HG02588 (cell line): ENCODE results near the gene TSPAN10.

Experiments
- ATAC-seq: cut with Tn5 transposase; IDR thresholded peaks from one replicate; pipeline ENCODE4 v1.9.1; 2021; ENCODE audit warnings: mild to moderate bottlenecking, moderate library complexity; ENCODE audit not compliant: unreplicated experiment

Gene TSPAN10

GRCh38 chr17:81631482-81631881 is 5.5 kb upstream of the TSPAN10 start:
- ATAC-seq, result no peak

GRCh38 chr17:81635431-81635830 is 1.6 kb upstream of the TSPAN10 start:
- no peak for ATAC-seq

DNA sequence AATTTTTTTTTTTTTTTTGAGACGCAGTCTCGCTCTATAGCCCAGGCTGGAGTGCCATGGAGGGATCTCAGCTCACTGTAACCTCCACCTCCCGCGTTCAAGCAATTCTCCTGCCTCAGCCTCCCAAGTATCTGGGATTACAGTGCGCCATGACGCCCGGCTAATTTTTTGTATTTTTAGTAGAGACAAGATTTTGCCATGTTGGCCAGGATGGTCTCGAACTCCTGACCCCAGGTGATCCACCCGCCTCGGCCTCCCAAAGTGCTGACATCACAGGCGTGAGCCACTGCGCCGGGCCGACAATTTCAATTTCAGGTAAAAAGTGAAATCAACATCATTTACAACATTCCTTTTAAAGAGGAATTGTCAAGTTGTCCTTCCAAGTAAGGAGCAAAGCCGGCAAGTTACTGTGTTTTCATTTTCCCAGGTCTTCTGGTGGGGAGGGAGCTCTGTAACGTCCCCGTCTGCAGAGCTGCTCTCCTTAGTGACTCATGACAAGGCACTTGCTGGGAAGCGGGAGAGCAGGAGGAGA is 957 bp upstream of the TSPAN10 start:
- no peak for ATAC-seq

DNA sequence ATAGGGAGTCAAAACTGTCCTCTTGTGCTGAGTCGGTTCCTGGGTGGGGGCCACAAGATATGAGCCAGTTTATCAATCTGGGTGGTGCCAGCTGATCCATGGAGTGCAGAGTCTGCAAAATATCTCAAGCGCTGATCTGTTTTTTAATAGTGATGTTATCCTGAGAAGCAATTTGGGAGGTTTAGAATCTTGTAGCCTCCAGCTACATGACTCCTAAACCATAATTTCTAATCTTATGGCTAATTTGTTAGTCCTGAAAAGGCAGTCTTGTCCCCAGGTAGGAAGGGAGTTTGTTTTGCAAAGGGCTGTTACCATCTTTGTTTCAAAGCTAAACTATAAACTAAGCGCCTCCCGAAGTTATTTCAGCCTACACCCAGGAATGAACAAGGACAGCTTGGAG is 1.7 kb downstream of the TSPAN10 start:
- ATAC-seq, result no peak

DNA sequence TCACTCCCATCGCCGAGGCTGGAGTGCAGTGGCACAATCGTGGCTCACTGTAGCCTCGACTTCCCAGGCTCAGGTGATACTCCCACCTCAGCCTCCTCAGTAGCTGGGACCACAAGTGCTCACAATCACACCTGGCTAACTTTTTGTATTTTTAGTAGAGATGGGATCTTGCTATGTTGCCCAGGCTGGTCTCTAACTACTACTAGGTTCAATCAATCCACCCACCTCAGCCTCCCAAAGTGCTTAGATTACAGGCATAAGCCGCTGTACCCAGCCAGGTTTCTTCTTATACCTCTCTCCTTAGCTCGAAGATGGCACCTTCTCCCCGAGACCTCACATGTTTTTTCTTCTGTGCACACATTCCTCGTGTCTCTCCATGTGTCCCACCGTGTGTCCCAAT is 3.0 kb downstream of the TSPAN10 start:
- no peak for ATAC-seq

DNA sequence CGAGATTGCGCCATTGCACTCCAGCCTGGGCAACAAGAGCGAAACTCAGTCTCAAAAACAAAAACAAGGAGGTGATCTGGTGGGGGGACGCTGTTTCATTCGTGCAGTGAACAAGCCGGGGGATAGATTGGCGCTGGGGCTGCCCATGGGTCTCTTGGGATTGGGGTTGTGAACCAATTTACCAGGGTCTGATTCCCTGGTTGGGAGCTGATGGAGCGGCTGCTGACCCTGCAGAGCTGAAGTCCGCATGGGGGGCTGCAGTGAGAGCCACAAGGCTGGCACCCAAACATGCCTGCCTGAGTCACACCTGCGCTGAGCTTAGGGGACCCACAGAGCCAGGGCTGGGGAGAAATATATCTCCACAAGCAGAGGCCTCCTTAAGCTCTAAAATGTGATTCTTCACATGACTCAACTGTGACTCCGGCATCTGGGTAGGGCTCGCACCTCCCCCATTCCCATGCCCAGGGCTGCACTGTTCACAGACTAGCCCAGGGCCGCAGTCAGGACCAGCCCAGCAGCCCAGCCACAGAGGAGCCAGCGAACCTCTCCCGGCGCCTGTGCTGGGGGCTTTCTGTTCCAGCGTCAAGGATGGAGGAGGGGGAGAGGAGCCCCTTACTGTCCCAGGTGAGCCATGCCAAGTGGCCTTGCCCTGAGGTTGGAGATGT is 5.0 kb downstream of the TSPAN10 start:
- no peak for ATAC-seq

- ATAC-seq, result no peak
These were observed 7.5 kb downstream of the TSPAN10 start for GRCh38 chr17:81644496-81644895.

GRCh38 chr17:81644976-81645952 is 8.3 kb downstream of the TSPAN10 start:
- no peak for ATAC-seq

- no peak for ATAC-seq
These were observed 10.0 kb downstream of the TSPAN10 start for GRCh38 chr17:81646869-81647600.

- no peak for ATAC-seq
These were observed 10.6 kb downstream of the TSPAN10 start for GRCh38 chr17:81647640-81648012.

DNA sequence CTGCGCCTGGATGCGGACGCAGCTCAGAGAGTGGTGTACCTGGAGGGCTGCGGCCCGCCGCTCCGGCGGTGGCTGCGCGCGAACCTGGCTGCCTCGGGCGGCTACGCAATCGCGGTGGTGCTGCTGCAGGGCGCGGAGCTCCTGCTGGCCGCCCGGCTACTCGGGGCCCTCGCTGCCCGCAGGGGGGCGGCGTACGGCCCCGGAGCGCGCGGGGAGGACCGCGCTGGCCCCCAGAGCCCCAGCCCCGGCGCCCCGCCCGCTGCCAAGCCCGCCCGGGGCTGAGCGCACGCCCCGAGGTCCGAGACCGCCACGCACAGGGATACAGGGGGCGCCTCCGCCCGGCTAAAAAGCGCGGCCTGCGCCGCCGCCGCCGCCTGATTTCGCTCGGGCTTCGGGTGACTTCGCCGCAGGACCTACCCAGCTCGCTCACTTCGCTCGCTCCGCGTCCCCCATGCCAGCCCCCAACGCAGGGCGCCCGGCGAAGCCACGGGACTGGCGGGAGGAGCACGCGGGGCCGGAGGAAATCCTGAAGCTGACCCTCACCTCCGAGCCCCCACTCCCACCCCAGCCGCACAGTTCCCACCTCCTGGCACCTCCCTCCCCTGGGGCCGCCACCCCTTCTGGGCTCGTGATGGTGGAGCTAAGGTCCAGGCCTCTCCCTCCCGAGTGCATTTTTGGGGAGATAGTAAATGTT is 11.2 kb downstream of the TSPAN10 start:
- ATAC-seq, result no peak

- ATAC-seq, result no peak
These were observed 11.7 kb downstream of the TSPAN10 start for GRCh38 chr17:81648707-81649085.

DNA sequence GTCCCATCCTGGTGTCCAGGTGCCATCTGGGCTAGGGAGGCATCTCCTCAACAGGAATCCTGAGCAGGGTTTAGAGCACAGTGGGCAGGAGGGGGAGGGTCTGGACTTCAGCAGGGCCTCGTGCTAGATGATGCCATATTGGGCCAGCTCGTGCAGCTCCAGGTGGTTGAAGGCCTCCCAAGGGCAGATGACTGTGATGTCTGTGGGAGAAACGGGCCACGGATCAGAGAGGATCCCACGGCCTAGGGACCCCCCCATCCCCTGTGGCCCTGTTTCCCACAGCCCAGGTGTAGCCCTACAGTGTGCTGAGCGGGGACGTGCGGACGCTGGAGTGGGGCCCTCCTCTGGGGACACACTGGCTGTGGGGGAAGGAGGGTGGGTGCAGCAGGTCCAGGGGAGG is 14.0 kb downstream of the TSPAN10 start:
- ATAC-seq, result no peak

GRCh38 chr17:81651692-81652091 is 14.7 kb downstream of the TSPAN10 start:
- ATAC-seq, result no peak

- ATAC-seq, result no peak
These were observed 16.1 kb downstream of the TSPAN10 start for GRCh38 chr17:81652906-81653771.

GRCh38 chr17:81655378-81656117 is 18.6 kb downstream of the TSPAN10 start:
- no peak for ATAC-seq

DNA sequence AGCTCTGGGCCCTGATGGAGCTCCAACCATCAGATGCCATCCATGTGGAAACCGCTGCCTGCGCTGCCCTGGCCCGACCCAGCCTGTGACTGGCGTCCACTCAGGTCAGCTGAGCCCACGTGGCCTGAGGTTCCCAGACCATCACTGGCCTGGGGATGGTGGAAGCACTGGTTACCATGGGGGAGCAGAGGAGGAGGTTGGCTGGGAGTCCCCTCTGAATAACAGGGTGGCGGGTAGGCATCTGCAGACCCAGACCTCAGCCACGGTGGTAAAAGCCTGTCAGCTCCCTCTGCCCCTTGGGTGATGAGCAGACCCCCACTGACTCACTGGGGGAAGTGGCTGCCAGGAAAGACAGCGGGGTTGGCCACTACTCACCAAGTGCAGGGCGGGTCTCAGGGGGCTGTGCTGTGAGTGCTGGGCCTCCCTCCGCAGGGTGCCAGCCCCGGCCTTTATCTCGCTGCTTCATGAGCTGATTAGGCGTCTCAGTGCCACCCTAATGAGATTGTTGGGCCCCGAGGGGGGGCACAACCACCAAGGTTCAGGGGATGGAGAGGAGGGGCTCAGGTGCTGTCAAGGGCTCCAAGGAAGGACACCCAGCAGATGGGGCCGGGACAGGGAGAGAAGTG is 19.2 kb downstream of the TSPAN10 start, which contains the start of gene PDE6G:
TSS of gene PDE6G (minus strand) at position 425 of the 626 bp plus-strand sequence. CDS start 3,237 bp downstream, outside the sequence.
- no peak for ATAC-seq

GRCh38 chr17:81656835-81657234 is 19.8 kb downstream of the TSPAN10 start:
- no peak for ATAC-seq
